CMK (cell line): ENCODE measurements around the gene GMDS.

Experiments used
- DNase-seq: peaks from one replicate; pipeline ENCODE4 v3.0.0-alpha.2; 2010; ENCODE audit warnings: low read depth

Gene GMDS

DNA sequence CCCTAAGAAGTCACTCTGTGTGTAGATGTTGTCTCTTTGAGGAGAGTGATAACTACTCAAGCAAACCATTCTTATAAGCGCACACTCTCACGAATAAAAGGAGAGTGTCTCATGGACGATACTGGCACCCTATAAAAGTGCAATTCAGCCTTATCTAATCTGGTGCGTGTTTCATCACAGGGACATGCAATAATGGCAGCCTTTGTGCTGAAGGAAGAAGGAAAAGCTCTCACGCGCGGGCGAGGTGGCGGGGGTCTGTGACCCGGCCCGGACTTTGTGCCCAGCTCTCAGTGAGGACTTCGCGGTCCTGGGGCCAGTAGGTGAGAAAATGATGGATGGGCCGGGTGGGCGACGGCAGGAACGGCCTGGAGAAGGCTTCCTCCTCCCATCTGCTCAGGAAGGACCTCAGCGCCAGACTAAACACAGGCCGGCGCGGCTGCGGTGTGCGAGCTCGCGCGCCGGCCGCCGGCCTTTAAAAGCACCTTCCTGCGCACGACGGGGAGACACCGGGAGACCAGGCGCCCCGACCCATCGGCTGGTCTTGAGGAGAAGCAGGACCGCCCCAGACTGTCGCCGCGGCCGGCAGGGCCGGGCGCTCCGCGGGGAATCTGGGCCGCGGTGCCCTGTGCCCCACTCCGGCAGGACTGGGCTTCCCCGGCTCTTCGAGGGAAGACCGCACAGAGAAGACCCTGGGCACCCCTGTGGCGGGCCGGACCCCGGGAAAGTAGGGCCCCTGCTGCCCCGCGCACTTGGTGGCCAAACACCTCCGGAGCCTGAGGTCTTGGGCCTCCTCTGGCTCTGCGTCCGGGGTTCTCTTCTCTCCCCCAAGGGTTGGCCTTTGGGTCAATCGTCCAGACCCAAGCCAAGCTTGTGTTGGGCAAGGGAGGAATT, 644.0 kb downstream of the GMDS start:
- DNase-seq, result no peak

DNA sequence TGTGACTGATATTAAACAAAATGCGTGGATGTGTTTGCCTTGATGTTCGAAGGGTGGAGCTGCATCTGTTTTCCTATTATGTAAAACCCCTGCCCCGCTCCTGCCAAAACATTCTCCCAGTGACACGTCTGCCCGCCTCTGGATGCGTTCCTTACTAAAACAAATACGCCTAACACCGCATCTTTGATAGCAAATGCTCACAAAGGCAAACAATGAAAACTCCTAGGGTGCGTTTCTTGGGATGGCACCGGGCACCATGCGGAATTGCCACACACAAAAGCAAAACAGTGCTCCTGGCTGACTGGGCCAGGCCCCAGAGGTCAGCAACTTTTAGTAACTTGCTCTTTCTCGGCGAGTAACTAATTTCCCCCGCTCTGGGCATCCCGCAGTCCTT, 644.6 kb downstream of the GMDS start:
- no peak for DNase-seq

DNA sequence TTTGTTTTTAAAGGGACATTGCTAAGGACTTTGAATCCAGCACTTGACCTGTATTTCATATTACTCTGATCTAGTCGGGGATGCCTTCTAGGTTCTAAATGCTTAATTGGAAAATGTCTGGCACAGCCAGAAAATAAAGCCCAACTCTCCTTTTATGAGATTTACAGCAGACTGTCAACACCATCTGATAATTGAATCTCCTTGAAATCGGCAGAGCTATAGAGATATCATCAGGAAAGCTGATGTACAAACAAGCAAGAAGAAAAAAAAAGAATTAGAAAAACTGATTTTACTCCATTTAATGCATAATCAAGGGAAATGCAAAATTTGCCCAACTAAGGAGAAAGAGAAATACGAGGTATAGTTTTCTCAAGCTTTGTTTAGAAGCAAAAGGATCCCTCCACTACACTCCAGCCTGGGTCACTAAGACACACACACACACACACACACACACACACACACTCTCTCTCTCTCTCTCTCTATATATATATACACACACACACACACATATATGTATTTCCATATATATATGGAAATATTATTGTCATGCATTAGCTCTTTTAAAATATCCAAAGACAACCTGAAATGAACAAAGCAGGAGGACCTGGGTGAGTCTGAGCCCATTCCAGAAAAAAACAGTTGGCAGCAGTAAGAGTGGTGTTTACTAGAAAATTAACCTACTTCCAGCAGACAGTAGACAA, 645.2 kb downstream of the GMDS start:
- no peak for DNase-seq

DNA sequence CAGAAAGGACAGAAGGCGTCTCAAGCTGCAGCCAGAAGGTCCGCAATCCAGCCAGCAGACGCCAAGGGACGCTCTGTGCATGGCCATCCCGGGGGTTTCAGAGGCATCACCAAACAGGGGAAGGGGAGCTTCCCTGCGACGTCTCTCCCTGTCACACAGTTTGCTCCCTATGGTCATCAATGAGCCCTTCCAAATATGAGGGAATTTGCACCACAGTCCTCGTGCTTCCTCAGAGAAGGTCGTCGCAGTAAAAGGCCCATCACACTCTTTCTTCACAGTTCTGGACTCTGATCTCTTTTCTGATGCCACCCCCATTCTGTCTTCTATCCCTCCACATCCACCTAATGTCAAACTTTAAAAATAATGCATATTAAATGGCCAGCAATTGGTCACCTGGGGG, 645.9 kb downstream of the GMDS start:
- no peak for DNase-seq

DNA sequence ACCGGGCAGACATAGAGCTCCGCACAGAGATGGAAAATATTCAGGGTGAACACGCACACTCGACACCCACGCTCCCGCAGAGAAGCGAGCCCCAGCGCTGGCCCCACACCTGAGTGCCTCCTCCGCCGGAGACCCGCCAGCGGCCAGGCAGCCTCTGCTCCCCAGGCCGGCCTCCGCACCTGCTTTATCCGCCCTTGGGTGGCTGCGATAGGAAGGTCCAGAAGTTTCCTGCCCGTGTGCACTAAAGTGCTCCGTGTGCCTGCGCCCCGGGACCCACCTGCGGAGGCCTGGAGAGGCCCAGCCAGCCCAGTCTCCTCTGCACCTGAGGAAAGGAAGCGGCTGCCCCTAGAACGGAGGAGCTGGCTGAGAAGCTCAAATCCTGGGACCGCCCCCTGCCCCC, 646.5 kb downstream of the GMDS start:
- DNase-seq, result no peak

DNA sequence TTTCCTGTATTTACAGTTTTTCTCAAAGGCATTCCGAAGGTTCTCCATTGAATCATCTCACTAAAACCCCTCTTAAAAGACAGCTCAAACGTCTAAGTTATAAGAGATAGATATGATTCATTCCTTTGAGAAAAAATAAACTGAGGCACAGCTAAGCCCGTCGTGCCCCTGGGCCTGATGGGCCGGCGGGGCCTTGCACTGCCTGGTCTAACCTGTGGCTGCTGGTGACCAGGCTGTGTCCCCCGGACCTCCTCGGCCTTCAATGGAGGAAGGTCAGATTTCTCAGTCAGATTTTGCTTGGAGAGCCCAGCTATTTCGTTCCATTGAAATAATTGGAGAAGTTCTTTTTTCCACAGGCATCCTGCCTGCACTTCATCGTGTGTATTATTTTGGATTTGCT, 647.0 kb downstream of the GMDS start:
- DNase-seq, result no peak

DNA sequence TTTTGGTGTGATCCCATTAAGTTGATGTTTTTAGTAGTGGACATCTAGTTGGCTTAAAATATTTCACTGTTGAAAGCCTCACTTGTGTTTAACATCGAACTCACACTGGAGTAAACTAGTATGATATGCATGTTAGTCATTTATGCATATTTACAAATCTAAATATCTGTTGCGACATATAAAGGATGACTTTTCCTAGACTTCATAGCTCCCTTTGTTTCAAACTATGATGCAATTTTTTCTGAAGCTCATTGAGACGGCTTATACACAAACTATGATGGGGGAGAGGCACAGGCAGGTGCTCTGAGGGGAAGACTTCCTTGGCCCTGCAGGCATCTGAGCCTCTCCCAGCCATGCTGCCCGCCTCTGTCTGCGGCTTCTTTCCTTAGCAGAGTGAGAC, 647.5 kb downstream of the GMDS start:
- no peak for DNase-seq

DNA sequence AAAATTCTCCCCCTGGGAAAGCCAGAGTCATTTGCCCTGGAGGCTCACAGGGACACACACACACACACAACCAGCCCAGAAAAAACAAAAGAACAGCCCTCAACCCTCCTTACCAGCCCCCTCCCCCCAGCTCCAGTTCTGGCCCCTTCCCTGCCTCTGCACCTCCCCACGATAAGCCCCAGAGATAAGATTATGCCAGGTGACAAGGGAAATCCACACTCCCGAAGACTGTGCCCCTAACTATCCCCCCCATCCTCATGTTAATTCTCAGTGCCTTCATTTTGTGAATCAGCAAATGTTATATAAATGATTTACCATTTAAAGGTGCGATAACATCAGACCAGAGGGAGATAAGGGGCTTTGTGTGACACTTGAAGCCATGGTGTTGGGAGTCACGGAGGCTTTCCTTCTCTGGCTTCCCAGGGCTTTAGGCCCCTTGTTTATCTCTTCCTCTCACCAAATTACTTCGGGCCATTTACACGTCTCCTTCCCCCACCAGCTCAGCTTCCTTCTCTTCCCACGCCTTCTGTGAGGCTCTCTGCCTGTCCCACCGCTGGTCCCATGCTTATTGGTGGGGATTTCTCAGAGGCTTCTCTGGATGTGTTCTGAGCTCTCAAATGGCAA, 648.2 kb downstream of the GMDS start:
- no peak for DNase-seq

DNA sequence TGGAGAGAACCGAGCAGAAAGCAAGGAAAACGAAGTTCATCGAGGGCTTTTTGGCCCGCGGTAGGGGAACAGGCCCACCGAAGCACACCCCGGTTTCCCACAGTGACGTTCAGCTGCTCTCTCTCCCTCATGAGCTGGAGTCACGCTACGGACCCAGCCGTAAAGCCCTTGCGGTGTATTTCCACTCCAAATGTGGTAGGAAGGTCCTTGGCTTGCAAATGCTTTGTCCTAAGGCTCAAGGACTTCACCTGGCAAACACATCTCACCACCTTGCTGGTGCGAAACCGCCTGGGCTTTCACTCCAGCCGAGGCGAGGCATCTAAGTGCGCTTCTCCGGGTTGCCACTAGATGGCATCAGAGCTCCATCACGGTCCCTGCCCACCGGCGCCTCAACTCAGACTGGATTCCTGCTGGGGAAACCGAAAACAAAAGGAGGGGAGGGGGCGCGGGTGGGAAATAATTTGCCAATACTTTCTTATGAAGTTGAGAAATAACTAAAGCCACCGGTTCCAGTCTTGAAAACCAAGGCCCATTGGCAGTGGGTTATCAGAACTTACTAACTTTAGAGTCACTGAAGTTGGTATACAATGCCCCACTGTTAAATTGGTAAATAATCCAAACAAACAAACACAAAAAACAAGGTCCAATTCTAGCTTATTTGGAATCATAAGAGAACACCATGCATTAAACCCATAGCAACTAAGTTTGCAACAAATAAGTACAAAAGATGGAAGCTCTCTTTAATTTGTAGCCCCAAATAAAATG, 649.1 kb downstream of the GMDS start:
- DNase-seq, result no peak

DNA sequence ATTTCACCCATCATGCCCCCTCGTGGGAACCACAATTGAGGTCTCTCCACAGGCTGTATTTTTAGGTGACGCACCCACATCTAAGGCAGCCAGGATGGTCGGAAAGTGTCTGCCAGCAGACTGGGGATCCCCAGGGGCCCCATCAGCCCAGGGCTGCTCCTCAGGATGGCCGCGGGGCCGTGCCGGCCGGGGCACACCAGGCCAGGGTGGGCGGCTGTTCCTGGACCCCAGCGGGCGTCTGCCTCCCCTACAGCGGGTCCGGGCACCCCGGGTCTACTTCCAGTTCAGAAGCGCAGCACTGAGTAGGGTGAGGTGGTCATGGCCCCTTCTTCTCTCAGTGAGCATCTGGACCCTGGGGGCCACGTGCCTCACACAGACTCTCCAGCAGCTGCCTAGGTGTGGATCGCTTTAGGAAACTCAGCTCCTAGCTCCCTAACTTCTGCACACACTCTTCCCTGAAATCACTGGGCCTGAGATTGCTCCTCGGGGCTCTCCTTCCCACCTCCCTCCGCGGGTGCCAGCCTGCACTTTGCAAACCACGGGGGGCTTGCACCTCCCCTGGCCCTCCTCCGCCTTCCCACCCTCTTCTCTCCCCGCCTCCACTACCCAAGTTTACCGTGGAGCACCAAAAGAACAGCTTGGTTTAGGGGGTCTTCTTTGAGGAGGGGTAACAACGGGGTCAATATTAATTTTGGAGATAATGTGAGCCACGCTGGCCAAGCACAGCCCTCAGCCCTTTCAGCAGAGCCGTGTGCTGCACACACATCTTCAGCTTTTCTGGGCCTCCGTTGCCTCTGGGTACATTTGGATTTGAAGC, 649.9 kb downstream of the GMDS start:
- DNase-seq, result no peak

DNA sequence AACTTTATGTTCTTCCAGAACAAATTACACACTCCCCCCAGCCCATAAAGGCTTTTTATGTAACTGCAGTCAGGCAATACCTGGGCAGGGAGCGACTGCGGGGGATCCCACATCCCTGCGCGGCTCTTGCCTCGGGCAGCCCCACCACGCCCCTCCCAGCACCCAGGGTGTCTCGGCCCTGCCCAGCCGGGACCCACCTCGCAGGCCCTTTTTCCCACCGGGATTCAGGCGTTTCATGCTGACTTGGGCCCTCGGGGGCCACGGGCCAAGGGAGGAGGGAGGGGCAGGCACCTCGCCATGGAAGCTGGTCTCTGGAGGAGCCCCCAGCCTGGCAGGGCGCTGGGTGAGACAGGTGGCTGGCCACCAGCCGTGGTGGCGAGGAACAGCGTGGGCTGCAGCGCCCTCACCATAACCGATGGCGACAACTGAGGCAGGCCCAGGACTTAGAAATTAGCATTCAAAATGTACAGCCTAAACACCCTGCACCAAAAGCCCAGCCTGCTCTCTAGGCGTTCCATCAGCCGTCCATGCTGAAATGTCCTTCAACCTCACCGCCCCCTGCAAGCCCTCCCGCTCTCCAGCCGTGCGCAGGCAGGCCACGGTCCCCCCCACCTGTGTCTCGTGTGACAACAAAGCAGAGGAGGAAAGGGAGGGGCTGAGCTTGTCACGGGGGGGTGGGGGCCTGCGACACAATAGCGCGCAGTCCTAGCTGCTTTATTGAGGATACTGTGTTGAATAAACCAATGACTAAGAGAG, 650.8 kb downstream of the GMDS start:
- DNase-seq, result no peak

DNA sequence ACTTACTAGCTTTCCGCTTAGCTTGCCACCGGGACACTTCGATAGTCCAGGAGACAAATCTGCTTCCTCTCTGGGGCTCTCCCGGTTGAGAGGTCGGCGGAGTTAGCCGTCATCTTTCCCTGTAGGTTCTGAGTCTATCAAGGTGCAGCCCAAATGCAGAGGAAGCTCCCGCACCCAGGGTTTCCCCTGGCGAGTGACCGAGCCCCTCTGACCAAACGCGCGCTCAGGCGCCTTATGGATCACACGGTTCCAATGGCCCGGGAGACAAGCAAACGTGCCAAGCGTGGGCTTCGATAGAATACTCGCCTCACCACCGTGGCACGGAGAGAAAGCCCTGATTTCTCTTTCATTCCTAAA, 651.5 kb downstream of the GMDS start:
- DNase-seq, result no peak

DNA sequence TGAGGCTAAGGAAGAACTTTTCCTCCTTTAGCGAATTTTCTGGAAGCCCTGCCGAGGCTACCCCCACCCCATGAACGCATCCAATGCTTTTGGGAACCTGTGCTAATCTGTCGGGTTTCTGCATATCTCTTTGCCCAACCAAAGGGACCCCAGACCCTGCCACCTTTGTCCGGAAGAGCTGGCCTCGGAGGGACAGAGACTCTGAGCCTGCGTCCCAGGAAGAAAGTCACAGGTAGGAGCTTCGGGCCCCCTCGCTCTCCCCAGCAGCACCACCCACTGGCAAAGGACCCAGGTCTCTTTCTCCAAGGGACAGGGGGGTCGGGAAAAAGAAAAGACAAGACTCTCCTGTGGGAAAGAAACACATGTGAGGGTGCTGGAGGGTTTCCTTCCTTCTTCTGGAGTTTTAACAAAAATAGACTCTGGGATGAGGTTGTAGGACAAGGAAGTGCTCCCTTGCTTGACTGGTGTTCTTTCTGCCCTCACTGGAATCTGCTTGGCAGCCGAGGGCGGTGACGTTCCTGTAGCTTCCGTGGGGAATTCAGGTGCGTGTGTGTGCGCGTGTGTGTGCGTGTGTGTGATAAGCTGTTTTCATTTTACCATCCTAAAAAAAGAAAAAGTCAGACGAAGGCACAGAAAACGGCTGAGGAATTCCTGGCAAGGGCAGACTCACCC, 652.0 kb downstream of the GMDS start:
- no peak for DNase-seq

DNA sequence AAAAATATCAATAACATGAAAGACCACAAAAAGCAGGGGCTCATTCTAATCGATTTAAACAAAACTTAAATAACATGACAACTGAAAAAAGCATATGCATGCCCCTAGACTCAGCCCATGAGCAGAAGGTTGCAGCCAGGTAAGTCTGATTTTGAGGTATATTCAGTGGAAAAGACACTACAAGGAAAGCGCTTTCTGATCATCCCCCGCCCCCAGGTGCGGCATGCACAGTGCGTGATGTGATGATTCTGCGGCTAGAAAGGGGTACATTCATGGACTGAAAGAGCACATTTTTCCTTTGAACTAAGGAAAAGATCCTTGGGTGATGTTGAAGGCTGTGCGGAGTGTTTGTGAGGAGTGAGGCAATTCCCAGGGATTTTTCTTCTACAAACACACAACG, 652.6 kb downstream of the GMDS start:
- no peak for DNase-seq

DNA sequence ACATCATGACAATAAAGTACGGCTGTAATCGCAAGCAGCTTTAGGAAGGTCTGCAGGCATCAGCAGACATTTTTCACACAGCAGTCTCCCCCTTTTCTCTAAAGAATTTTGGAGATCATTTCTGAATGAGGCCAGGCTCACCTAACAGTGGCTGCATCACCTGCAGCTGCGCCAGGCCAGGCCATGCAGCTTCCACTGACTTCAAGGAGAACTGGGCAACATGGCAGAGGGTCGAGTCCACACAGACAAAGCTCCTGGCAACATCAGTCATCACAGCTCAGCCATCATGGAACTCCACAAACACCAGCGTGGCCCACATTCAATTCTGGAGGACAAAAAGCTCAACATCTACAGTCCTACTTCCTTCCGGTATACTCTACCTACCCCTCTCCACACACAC, 653.5 kb downstream of the GMDS start:
- DNase-seq, result no peak

DNA sequence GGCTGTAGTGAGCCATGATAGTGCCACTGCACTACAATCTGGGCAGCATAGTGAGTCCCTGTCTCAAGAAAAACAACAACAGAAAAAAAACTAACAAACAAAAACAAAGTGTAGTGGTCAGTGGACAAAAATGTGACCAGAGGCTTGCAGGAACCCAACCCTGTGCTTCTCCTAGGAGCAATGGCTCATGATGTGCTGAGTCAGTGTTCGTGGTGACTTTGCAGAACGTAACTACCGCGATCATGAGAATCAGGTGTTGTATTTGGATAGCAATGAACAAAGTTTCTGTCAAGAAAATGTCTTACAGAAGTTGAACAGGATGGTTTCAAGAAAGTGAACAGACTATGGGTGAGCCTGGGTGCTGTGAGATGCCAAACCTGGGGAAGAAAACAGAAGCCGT, 654.2 kb downstream of the GMDS start:
- no peak for DNase-seq

DNA sequence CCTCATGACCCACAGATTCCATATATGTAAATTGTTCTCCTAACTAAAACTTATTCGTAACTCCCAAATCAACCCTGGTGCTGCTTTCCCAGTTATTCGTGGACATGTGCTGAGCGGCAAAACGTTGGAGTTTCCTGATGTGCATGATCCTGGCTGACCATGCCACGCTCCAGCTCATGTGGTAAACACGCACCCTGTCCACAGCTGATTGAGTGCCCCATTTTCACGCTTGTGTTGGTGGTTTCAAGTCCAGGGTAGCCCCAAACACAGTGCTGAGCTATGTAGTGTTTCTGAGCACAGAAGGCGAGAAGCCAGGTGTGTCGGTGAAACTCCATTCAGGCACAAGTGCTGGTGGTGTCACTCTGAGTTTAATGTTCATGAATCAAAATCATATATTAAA, 654.8 kb downstream of the GMDS start:
- DNase-seq, result no peak

DNA sequence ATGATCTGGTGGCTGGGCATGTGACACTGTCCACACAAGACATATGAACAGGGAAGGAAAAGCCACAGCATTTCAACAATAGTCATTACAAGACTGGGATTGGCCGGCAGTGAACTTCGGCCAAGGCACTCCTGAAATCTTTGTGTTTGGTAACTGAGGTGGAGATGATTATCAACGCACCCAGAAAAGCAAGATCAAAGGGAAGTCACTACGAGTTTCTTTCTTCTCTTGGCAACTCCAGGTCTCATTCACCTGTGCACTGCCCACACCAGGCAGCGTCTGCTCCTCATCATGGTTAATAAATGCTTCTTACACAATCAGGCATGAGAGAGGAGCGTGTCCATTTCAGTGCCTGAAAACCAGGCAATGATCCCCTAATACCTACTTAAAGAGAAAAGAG, 656.2 kb downstream of the GMDS start:
- DNase-seq, result no peak

DNA sequence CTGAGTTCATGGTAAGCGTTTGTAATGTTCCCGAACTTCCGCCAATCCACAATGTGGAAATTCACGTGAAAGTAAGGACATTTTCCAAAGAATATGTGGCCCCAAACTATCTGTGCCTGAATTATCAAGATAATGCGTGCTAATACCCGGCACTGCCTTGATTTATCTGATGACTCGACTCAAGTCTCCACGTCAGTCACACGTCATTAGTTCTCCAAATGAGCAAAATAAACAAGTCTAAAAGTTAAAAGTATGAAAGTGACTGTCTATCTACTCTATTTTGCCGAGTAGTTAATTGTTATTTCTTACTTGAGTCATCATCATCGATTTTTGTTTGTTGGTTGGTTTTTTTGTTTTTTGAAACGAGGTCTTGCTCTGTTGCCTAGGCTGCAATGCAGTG, 657.4 kb downstream of the GMDS start:
- no peak for DNase-seq

DNA sequence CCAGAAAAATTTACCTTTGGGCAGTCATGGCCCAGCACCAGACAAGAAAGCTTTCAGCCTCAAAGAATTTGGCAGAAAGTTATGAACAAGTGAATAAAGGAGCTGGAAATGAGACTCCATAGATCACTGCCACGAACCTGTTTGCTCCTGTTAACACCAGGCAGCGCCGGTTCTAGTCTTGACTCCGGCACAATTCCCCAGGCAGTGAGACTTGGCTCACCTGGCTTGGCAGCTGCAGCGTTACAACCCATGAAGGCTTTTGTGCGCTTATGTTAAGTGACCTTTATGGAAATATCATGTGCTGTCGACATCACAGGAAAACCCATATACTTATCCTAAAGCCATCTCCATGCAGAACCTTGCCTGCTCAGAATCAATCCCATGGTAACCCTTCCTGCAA, 657.9 kb downstream of the GMDS start:
- no peak for DNase-seq
